HUES6 (cell line): Measurements from ENCODE around the gene ATG5.
"Not testable (repeated sequence)": the region's sequence is repeated elsewhere in the genome, so short reads cannot be mapped to it uniquely, and the experiment has no call there.

Source experiments
- H3K27ac ChIP-seq: 2 replicates; pipeline ENCODE4 v1.7.0; 2013; ENCODE audit warnings: low read depth, mild to moderate bottlenecking, low read length, inconsistent platforms
- H3K27me3 ChIP-seq: 2 replicates; pipeline ENCODE4 v1.6.1; 2013; ENCODE audit warnings: low read length; ENCODE audit not compliant: control insufficient read depth, insufficient read depth
- H3K36me3 ChIP-seq: 2 replicates; pipeline ENCODE4 v1.6.1; 2013; ENCODE audit warnings: low read length; ENCODE audit not compliant: control insufficient read depth, insufficient read depth
- H3K4me1 ChIP-seq: 2 replicates; pipeline ENCODE4 v1.6.1; 2013; ENCODE audit warnings: low read length; ENCODE audit not compliant: control insufficient read depth, insufficient read depth
- H3K4me3 ChIP-seq: 2 replicates; pipeline ENCODE4 v1.5.1; 2013; ENCODE audit warnings: low read depth, low read length
- H3K9ac ChIP-seq: one replicate; pipeline ENCODE4 v1.6.1; 2013; ENCODE audit warnings: mild to moderate bottlenecking, low read length
- H3K9me3 ChIP-seq: 2 replicates; pipeline ENCODE4 v1.6.1; 2013; ENCODE audit warnings: low read depth, low read length; ENCODE audit not compliant: control insufficient read depth, insufficient read depth

Gene ATG5

DNA sequence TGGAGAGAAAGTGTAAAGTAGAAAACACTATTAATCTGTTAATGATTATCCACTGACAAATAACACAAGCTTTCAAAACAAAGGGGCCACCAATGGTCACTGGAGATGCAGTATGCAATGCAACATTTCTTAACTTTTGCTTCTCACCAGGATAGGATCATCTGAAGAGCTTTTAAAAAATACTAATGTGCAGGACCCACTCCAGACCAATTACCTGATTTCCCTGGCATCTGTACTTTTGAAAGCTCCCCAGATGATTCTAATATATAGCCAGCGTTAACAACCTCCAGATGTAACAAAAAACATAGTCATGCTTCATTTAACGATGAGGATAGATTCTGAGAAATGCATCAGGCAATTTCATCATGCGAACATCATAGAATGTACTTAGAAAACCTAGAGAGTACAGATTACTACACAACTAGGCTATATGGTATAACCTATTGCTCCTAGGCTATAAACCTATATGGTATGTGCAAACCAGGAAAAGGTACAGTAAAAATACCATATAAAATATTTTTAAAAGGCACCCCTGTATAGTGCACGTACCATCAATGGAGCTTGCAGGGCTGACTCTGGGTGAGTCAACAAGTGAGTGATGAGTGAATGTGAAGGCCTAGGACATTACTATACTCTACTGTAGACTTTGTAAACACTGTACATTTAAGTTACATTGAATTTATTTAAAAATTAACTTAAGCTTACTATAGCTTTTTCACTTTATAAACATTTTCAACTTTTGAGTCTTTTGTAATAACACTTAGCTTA, 69.2 kb downstream of the ATG5 start:
- Histone ChIP-seq H3K27me3 (no peaks in the 10 kb centered on the region), H3K36me3 (no peaks in the 10 kb centered on the region), H3K9me3 (no peaks in the 10 kb centered on the region), H3K4me1 (no peaks in the 10 kb centered on the region), H3K27ac (no peak overlapping the region), H3K4me3 (no peak overlapping the region), H3K9ac (no peak overlapping the region)

GRCh38 chr6:106255306-106255705, 70.3 kb downstream of the ATG5 start:
- Histone ChIP-seq H3K4me1 (no peaks in the 10 kb centered on the region), H3K27ac (no peak overlapping the region), H3K36me3 (no peaks in the 10 kb centered on the region)

GRCh38 chr6:106254636-106255035, 70.9 kb downstream of the ATG5 start:
- no peaks in the 10 kb centered on the region for H3K4me1 ChIP-seq
- H3K4me3 ChIP-seq = no peak overlapping the region
- no peaks in the 10 kb centered on the region for H3K36me3 ChIP-seq
- no peaks in the 10 kb centered on the region for H3K9me3 ChIP-seq
- no peaks in the 10 kb centered on the region for H3K27me3 ChIP-seq
- no peak overlapping the region for H3K9ac ChIP-seq
- no peak overlapping the region for H3K27ac ChIP-seq

More at GRCh38 chr6:106255306-106255705, 70.3 kb downstream of the ATG5 start:
- no peak overlapping the region for H3K4me3 ChIP-seq
- H3K9ac ChIP-seq = no peak overlapping the region
- H3K9me3 ChIP-seq = no peaks in the 10 kb centered on the region
- H3K27me3 ChIP-seq = no peaks in the 10 kb centered on the region

GRCh38 chr6:106253731-106254130, 71.8 kb downstream of the ATG5 start:
- Histone ChIP-seq H3K36me3 (no peaks in the 10 kb centered on the region), H3K9ac (no peak overlapping the region), H3K4me1 (no peaks in the 10 kb centered on the region), H3K4me3 (no peak overlapping the region), H3K27me3 (no peaks in the 10 kb centered on the region), H3K9me3 (no peaks in the 10 kb centered on the region), H3K27ac (no peak overlapping the region)

GRCh38 chr6:106253172-106253571, 72.4 kb downstream of the ATG5 start:
- Histone ChIP-seq H3K27ac (no peak overlapping the region), H3K27me3 (no peaks in the 10 kb centered on the region), H3K4me1 (no peaks in the 10 kb centered on the region), H3K36me3 (no peaks in the 10 kb centered on the region), H3K9me3 (no peaks in the 10 kb centered on the region), H3K9ac (no peak overlapping the region), H3K4me3 (no peak overlapping the region)

GRCh38 chr6:106252687-106253086, 72.9 kb downstream of the ATG5 start:
- Histone ChIP-seq H3K27me3 (no peaks in the 10 kb centered on the region), H3K4me3 (no peak overlapping the region), H3K27ac (no peak overlapping the region), H3K9me3 (no peaks in the 10 kb centered on the region), H3K4me1 (no peaks in the 10 kb centered on the region), H3K9ac (no peak overlapping the region), H3K36me3 (0 out of 2 replicates have a peak, but pooled peaks cover 3% of the 10 kb centered on the region)

GRCh38 chr6:106251531-106252255, 73.9 kb downstream of the ATG5 start:
- not testable (repeated sequence) for H3K4me1 ChIP-seq, H3K27ac ChIP-seq

DNA sequence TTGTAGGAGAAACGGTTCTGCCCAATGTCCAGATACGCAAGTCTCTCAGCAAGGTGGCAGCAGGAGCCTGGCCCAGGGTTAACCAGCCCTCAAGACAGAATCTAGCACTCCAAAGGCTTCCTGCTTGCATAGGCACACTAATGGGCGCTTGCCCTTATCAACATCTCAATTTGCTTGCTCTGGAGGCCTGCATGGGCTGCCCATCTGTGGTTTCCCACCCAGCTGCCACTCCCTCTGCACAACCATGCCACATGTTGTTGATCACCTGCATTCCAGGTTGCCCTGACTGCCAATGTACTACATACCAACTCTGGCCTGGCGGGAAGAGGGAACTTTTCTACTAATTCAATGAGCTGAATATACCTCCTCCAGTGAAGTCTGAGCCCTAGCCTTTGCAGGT, 74.6 kb downstream of the ATG5 start:
- Histone ChIP-seq H3K4me1 (no peaks in the 10 kb centered on the region), H3K4me3 (no peak overlapping the region), H3K9me3 (no peaks in the 10 kb centered on the region), H3K27ac (no peak overlapping the region), H3K27me3 (no peaks in the 10 kb centered on the region), H3K36me3 (peaks cover 7% of the 10 kb centered on the region; the same call in 1 of the 2 replicates), H3K9ac (no peak overlapping the region)

More at GRCh38 chr6:106251531-106252255, 73.9 kb downstream of the ATG5 start:
- not testable (repeated sequence) for H3K9ac ChIP-seq, H3K4me3 ChIP-seq, H3K9me3 ChIP-seq, H3K36me3 ChIP-seq, H3K27me3 ChIP-seq

DNA sequence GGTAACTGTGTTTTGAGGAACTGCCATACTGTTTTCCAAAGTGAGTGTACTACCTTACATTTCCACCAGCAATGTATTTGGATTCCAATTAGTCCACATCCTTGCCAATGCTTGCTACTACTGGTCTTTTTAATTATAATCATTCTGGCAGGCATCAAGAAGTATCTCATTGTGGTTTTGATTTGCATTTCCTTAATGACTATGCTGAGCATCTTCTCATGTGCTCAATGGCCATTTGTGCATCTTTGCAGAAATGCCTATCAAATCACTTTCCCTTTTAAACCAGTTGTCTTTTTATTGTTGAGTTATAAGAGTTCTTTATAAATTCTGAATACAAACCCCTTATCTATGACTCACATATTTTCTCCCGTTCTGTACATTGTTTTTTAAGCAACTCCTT, 75.9 kb downstream of the ATG5 start:
- Histone ChIP-seq H3K27me3 (no peaks in the 10 kb centered on the region), H3K36me3 (peaks cover 7% of the 10 kb centered on the region; the same call in 1 of the 2 replicates), H3K9me3 (no peaks in the 10 kb centered on the region), H3K4me3 (no peak overlapping the region), H3K9ac (no peak overlapping the region), H3K27ac (no peak overlapping the region), H3K4me1 (no peaks in the 10 kb centered on the region)

DNA sequence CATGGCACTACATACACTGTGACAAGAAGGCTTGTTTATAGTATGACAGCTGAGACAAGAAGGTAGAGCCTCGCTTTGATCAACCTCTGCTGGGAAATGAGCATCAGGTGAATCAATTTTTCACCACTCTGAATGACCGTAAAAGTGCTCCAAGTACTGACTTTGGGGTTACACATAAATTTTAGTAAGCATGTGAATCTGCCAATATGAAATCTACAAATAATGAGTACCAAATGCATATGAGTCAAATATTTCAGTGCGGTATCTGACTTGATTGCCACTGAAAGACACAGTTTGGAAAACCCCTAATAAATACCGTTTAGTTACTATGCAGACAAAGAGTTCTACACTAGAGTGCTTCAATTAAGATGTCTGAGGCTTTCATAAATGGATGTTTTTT, 77.8 kb downstream of the ATG5 start:
- Histone ChIP-seq H3K4me3 (no peak overlapping the region), H3K36me3 (peaks cover 7% of the 10 kb centered on the region; the same call in 1 of the 2 replicates), H3K9ac (no peak overlapping the region), H3K27ac (no peak overlapping the region), H3K4me1 (no peaks in the 10 kb centered on the region), H3K27me3 (no peaks in the 10 kb centered on the region), H3K9me3 (no peaks in the 10 kb centered on the region)

DNA sequence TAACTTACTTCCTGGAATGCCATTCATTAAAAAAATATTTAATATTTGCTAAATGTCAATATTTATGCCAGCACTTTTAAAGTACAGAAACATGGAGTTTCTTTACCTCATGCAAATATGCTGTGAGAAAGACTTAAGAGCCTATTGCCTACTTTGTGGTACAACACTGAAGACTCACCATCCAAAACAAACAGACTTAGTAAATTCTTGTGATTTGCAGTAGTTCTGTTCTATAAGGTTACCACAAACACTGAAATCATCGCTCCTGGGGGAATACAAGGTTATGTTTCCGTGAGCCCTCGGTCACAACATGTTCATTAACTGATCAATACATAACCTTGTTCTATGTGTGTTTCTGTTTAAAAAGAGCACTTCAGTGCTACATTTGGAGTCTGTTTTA, 78.3 kb downstream of the ATG5 start:
- no peak overlapping the region for H3K9ac ChIP-seq
- no peaks in the 10 kb centered on the region for H3K27me3 ChIP-seq
- H3K36me3 ChIP-seq = peaks cover 7% of the 10 kb centered on the region; the same call in 1 of the 2 replicates
- H3K4me3 ChIP-seq = no peak overlapping the region
- H3K27ac ChIP-seq = no peak overlapping the region
- H3K4me1 ChIP-seq = no peaks in the 10 kb centered on the region
- no peaks in the 10 kb centered on the region for H3K9me3 ChIP-seq
